Caco-2 (cell line): ENCODE measurements around the gene NEFH. TPM values are rescaled to one million over a fixed set of nuclear protein-coding genes. Genes with fewer than 3 reads are reported as not detected.

Source experiments
- BruUV-seq: library from RNA; stranded (reverse); fragments of 400-500 nt; replicated peaks from 2 replicates; lab custom pipeline; 2021; lab: Mats Ljungman, UMichigan
- CTCF ChIA-PET: fragments of 300-600 bp; sonication (Branson Sonifier 250); formaldehyde crosslinking; loops from one replicate; lab custom pipeline; 2022; ENCODE audit warnings: antibody characterized with exemption; lab: Charles Lee
- POLR2A ChIA-PET: fragments of 300-600 bp; sonication (Branson Sonifier 250); formaldehyde crosslinking; loops from one replicate; lab custom pipeline; 2022; ENCODE audit warnings: antibody characterized with exemption; lab: Charles Lee
- DNase-seq, 2 experiments: peaks; one replicate each; pipeline versions ENCODE4 v3.0.0 to v3.0.0-alpha.2; 2020 to 2022
- H3K27me3 ChIP-seq: replicated peaks from 2 replicates; pipeline ENCODE4 v1.6.0; 2011; ENCODE audit warnings: low read length; ENCODE audit not compliant: control insufficient read depth, insufficient read depth
- H3K36me3 ChIP-seq: 2 replicates; pipeline ENCODE4 v1.5.1; 2011; ENCODE audit warnings: low read length; ENCODE audit not compliant: control insufficient read depth, insufficient read depth
- H3K4me1 ChIP-seq: fragments of 250-450 bp; sonication (Bioruptor Pico); 2 replicates; pipeline ENCODE4 v1.5.1; 2020; ENCODE audit warnings: mild to moderate bottlenecking
- H3K4me3 ChIP-seq: 2 replicates; pipeline ENCODE4 v1.5.1; 2011; ENCODE audit warnings: low read depth, mild to moderate bottlenecking, control low read depth, low read length
- H3K9me3 ChIP-seq: fragments of 250-450 bp; sonication (Bioruptor Pico); 2 replicates; pipeline ENCODE4 v1.5.1; 2020; ENCODE audit warnings: mild to moderate bottlenecking, moderate library complexity
- H3K27ac Mint-ChIP-seq: one replicate; pipeline ENCODE4 v1.8.0; 2022; ENCODE audit warnings: mixed read lengths; ENCODE audit not compliant: unreplicated experiment
- H3K27me3 Mint-ChIP-seq: one replicate; pipeline ENCODE4 v1.8.0; 2022; ENCODE audit warnings: mixed read lengths; ENCODE audit not compliant: insufficient read depth, unreplicated experiment
- H3K36me3 Mint-ChIP-seq: one replicate; pipeline ENCODE4 v1.8.0; 2022; ENCODE audit warnings: mild to moderate bottlenecking, mixed read lengths; ENCODE audit not compliant: insufficient read depth, unreplicated experiment
- H3K4me1 Mint-ChIP-seq: one replicate; pipeline ENCODE4 v1.8.0; 2022; ENCODE audit warnings: low read depth, mixed read lengths; ENCODE audit not compliant: unreplicated experiment
- H3K4me3 Mint-ChIP-seq: one replicate; pipeline ENCODE4 v1.8.0; 2022; ENCODE audit warnings: mild to moderate bottlenecking, moderate library complexity, mixed read lengths; ENCODE audit not compliant: unreplicated experiment
- H3K9me3 Mint-ChIP-seq: one replicate; pipeline ENCODE4 v1.8.0; 2022; ENCODE audit warnings: mixed read lengths; ENCODE audit not compliant: unreplicated experiment
- intact Hi-C: fragments of 100-400 bp; cut with micrococcal nuclease; formaldehyde crosslinking; loops from one replicate; pipeline ENCODE4 v1.10.0; 2022; ENCODE audit not compliant: unreplicated experiment
- total RNA-seq: library from RNA; stranded (reverse); gene quantifications from 2 replicates; pipeline ENCODE4 v1.2.3, GENCODE V29; 2022
- TF ChIP-seq, protein P1 (sequence below), 2 experiments: fragments of 200-600 bp in 1 of 2; IDR thresholded peaks; 1 replicate in 1 of 2; 2 replicates in 1 of 2; pipeline versions ENCODE4 v1.5.1 to v1.8.0; 2011 to 2022; ENCODE audit warnings: antibody characterized with exemption in 1 of 2, control low read depth in 1 of 2, inconsistent platforms in 1 of 2, low read depth in 1 of 2, low read length in 1 of 2, mild to moderate bottlenecking in 1 of 2, moderate library complexity in 1 of 2; ENCODE audit not compliant: insufficient read depth in 1 of 2, severe bottlenecking in 1 of 2, unreplicated experiment in 1 of 2

The NEFH gene
- total RNA-seq, 1 experiment from 2014 or later = not detected

DNA sequence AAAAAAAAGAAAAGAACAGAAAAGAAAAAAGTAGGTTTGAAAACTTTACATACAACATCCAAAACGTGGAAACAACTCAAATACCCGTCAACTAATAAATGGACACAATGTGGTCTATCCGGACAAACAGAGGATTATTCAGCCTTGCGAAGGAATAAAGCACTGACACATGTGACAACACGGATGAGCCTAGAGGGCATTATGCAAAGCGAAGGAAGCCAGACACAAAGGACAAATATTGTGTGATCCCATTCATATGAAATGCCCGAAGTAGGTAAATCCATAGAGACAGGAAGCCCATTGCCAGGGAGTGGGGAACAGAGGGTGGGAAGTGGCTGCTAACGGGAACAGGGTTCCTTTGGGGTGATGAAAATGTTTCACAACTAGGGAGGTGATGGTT is 29.8 kb upstream of the NEFH start:
- Mint-ChIP-seq H3K27me3 (no peaks in the 10 kb centered on the region), H3K4me1 (no peaks in the 10 kb centered on the region), H3K36me3 (no peaks in the 10 kb centered on the region), H3K9me3 (no peaks in the 10 kb centered on the region), H3K27ac (no peak overlapping the region), H3K4me3 (no peak overlapping the region)
- POLR2A ChIA-PET = no interaction called here
- Histone ChIP-seq H3K36me3 (no peaks in the 10 kb centered on the region), H3K4me3 (no peak overlapping the region), H3K4me1 (no peaks in the 10 kb centered on the region), H3K9me3 (no peaks in the 10 kb centered on the region), H3K27me3 (no peaks in the 10 kb centered on the region)
- no TSS peak for BruUV-seq
- CTCF ChIA-PET = no interaction called here
- TF ChIP-seq, protein P1, sequence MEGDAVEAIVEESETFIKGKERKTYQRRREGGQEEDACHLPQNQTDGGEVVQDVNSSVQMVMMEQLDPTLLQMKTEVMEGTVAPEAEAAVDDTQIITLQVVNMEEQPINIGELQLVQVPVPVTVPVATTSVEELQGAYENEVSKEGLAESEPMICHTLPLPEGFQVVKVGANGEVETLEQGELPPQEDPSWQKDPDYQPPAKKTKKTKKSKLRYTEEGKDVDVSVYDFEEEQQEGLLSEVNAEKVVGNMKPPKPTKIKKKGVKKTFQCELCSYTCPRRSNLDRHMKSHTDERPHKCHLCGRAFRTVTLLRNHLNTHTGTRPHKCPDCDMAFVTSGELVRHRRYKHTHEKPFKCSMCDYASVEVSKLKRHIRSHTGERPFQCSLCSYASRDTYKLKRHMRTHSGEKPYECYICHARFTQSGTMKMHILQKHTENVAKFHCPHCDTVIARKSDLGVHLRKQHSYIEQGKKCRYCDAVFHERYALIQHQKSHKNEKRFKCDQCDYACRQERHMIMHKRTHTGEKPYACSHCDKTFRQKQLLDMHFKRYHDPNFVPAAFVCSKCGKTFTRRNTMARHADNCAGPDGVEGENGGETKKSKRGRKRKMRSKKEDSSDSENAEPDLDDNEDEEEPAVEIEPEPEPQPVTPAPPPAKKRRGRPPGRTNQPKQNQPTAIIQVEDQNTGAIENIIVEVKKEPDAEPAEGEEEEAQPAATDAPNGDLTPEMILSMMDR (IDR thresholded peaks at IDR 0.05; ENCODE audit: insufficient read depth in 1 of 2, low read depth in 1 of 2, low read length in 1 of 2, severe bottlenecking in 1 of 2, unreplicated experiment in 1 of 2) = no peak
- intact Hi-C loops = no loop called here
- DNase-seq = no peak

- no TSS peak for BruUV-seq
- intact Hi-C loops = no loop called here
- no peaks in the 10 kb centered on the region for H3K36me3 ChIP-seq
- no peak overlapping the region for H3K27ac Mint-ChIP-seq
- no peaks in the 10 kb centered on the region for H3K9me3 Mint-ChIP-seq
- H3K27me3 Mint-ChIP-seq = no peaks in the 10 kb centered on the region
- no peaks in the 10 kb centered on the region for H3K9me3 ChIP-seq
- H3K4me1 ChIP-seq = no peaks in the 10 kb centered on the region
- H3K4me3 Mint-ChIP-seq = no peak overlapping the region
- POLR2A ChIA-PET = no interaction called here
- DNase-seq = no peak
- TF ChIP-seq, protein P1 (IDR thresholded peaks at IDR 0.05; ENCODE audit: insufficient read depth in 1 of 2, low read depth in 1 of 2, low read length in 1 of 2, severe bottlenecking in 1 of 2, unreplicated experiment in 1 of 2) = no peak
- no peaks in the 10 kb centered on the region for H3K4me1 Mint-ChIP-seq
- no peaks in the 10 kb centered on the region for H3K27me3 ChIP-seq
- no peaks in the 10 kb centered on the region for H3K36me3 Mint-ChIP-seq
- H3K4me3 ChIP-seq = no peak overlapping the region
- CTCF ChIA-PET = interaction anchor here (0.6 kb wide), 1 partner anchor 72 kb away, joined by 4 read pairs; no protein-coding TSS in a partner anchor
These were observed 28.2 kb upstream of the NEFH start for GRCh38 chr22:29451863-29452262.

- Mint-ChIP-seq H3K4me3 (no peak overlapping the region), H3K9me3 (no peaks in the 10 kb centered on the region), H3K27me3 (no peaks in the 10 kb centered on the region), H3K4me1 (no peaks in the 10 kb centered on the region), H3K27ac (no peak overlapping the region), H3K36me3 (peaks cover 11% of the 10 kb centered on the region)
- H3K4me1 ChIP-seq = no peaks in the 10 kb centered on the region
- no peak for DNase-seq
- H3K9me3 ChIP-seq = no peaks in the 10 kb centered on the region
- ChIA-PET CTCF (interaction anchor here (0.6 kb wide), 1 partner anchor 189 kb away, joined by 4 read pairs; no protein-coding TSS in a partner anchor), POLR2A (no interaction called here)
- H3K36me3 ChIP-seq = no peaks in the 10 kb centered on the region
- intact Hi-C loops = no loop called here
- H3K4me3 ChIP-seq = no peak overlapping the region
- BruUV-seq = no TSS peak
- TF ChIP-seq, protein P1 (IDR thresholded peaks at IDR 0.05; ENCODE audit: insufficient read depth in 1 of 2, low read depth in 1 of 2, low read length in 1 of 2, severe bottlenecking in 1 of 2, unreplicated experiment in 1 of 2) = no peak
- no peaks in the 10 kb centered on the region for H3K27me3 ChIP-seq
These were observed 25.7 kb upstream of the NEFH start for GRCh38 chr22:29454276-29454675.
